NK-92 (cell line): ENCODE data around the gene SLC44A3.
"Not testable (repeated sequence)": the region's sequence is repeated elsewhere in the genome, so short reads cannot be mapped to it uniquely, and the experiment has no call there.

Experiments used
- DNase-seq: peaks from one replicate; lab custom pipeline; 2025; ENCODE audit not compliant: unreplicated experiment; lab: John Stamatoyannopoulos, UW

SLC44A3 gene

DNA sequence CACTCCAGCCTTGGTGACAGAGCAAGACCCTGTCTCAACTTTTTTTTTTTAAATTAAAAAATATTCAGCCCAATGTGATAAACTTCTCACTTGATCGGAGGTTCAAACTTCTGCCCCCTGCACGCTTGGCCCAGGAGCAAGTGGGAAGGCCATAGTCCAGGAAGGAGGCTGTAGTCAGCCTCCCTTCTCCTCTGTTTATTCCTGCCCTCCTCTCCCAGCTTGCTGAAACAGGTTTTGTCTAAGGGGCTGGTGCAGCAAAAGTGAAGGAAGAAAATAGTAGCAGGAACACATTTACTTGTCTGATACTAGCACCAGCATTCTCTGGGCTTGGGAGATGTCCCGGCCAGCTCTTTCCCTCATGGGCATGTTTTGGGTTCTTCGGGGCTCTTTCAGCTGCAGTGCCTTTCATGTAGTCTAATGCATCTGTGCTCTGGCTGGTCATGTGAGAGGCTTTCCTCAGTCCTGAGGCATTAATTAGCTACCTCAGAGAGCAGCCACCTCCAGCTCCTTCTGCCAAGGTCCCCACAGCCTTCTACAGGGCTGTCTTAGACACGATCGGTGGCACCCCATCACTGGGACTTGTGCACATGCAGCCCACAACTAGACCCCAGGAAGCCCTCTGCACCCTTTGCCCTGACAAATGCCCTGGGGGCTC is 12.9 kb downstream of the SLC44A3 start:
- DNase-seq: no peak

DNA sequence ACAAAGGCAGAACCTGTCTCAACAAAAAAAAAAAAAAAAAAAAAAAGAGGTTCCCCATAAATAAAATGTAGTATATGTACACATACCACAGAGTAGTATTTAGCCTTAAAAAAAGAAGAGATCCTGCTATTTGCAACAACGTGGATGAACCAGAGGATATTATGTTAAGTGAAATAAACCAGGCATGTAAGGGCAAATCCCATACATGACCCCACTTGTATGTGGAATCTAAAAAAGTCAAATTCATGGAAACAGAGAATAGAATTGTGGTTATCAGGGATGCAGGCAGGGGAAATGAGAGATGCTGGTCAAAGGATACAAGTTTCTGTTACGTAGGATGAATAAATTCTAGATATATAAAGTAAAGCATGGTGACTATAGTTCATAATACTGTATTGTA is 16.7 kb downstream of the SLC44A3 start:
- DNase-seq: no peak

DNA sequence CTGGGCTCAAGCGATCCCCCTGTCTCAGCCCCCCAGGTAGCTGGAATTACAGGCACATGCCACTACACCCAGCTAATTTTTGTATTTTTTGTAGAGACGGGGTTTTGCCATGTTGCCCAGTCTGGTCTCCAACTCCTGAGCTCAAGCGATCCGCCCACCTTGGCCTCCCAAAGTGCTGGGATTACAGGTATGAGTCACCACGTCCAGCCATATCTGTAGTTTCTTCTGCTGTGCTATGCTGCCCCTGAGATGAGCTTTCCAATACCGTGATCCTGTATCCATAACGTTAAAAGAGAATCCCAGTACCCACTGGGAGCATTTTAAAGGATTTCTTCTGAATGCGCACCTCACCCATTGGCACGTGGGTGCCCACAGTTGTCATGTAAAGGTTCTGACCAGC is 20.2 kb downstream of the SLC44A3 start:
- not testable (repeated sequence) for DNase-seq

DNA sequence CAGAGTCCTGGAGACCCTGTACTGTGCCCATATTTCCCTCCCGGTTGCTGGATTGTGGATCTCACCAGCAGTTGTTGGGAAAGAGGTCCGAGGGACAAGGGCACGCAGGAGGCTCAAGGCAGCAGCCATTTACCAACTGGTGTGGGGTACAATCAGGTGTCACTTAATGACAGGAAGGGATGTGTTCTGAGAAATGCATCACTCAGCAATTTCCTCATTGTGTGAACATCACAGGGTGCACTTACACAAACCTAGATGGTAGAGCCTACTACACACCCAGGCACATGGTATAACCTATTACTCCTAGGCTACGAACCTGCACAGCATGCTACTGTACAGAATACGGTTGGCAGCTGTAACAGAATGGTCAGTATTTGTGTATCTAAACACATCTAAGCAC is 20.7 kb downstream of the SLC44A3 start:
- DNase-seq: no peak

DNA sequence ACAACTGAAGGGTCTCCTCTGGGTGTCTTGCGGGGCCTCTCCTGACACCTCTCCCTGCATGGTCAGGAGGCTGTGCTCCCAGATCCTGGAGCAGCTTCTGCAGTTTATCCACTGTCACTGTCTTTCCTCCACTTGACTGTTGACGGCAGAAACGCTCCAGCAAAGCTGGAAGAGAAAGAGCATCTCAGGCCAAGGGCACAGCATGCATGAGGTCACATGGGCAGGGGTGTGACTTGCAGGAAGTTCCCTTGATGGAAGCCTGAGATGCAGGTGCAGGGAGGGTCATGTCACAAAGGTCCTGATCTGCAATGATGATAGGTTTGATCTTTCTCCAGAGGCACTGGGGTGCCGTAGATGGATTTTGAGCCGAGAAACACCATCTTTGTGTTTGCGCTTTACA is 23.3 kb downstream of the SLC44A3 start:
- no peak for DNase-seq

DNA sequence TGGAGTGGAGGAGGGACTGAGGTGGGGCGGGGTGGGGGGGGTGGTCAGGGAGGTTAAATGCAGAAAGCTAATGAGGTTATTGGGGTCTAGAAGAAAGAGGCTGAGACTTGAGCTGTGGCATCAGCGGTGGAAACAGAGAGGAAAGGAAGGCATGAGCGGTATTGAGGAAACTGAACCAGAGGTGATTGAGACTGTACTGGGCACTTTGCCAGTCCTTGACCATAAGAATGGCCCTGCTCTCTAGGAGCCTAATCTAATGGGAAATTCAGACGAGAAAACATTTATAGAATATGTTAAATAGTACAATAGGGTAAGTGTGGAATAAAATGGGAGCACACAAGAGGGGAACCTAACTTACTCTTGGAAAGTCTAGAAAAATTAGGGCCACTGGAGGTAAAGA is 23.7 kb downstream of the SLC44A3 start:
- no peak for DNase-seq

GRCh38 chr1:94846308-94846707 is 26.2 kb downstream of the SLC44A3 start:
- no peak for DNase-seq

DNA sequence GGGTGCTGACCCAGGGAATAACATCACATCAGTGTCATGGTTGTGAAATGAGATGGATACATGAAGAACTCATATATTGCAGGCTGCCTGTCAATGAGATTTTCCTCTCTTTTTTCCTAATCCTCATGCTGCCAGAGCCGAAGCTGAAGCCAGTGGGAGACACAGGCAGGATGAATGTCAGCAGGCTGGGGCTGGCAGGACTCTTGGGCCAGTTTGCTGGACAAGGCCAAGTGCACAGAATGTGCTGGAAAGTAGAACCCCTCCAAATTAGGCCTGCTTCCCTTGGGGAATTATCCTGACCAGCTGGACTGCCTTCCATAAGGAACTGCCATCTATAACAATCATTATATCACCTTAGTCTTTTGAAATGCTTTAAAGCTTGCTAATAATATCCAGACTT is 31.4 kb downstream of the SLC44A3 start:
- no peak for DNase-seq

DNA sequence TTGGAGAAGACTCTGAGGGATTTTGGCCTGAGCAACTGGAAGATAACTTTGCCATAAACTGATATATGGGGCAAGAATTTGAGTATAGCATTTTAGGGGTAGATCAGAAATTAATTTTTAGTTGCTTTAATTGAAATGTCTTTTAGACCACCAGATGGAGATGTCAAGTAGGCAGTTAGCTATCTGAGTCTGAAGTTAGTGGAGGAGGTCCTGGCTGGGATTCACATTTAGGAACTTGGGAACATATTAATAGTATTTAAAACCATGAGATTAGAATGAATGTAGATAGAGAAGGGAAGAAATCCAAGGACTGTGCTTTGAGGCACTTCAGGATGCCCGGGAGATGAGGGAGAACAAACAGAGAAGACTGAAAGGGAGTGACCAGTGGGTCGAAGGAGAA is 32.6 kb downstream of the SLC44A3 start:
- DNase-seq: no peak

DNA sequence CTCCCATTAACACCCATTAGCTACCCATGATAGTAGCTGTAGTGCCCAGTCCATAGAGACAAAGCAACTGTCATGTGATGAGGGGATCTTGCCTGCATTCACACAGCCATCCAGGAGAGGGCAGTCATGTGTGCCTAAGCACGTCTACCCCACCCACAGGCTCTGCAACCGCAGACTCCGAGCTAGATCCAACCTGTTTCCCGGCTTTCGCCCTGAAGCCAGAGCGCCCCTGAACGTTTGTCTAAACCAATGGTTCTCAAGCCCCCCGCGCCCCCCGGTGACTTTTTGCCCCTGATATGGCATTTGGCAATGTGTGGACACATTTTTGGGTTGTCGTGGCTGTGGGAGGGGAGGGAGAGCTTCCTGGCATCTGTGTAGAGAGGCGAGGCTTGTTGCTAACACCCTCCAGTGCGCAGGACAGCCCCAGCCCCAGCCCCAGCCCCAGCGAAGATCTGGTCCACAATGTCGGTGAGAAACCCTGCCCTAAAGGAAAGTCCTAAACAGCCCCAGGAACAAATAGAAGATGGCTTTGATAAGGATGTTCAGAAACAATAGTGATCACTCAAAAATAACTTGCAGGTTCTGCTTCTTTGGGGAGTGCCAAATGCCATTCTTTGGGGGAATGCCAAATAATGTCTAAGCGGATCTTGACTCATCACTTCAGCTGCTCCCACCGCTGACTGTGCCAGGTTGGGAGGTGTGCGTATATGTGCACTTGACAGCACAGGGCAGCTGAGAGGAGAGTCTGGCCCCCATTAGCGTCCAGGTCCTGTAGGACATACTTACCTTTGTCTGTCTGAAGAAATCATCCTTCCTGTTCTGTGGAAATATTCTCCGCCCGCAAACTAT is 34.5 kb downstream of the SLC44A3 start:
- no peak for DNase-seq

DNA sequence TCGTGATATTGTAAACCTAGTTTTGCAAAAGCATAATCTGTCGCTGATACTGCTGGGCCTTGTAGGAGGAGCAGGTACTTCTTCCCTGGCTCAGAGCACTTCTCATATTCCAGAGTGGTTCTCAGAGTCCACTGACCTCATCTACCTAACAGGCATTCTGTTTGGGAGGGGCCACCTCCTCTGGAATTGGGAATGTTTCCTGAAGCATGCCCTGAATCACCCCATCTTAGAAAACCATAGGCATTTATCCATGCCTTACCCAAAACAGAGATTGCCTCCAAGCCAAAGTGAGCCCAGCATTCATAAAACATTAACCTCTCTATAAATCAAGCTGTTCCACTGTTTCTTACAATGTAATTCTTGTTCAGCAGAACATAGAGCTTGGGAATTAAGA is 35.1 kb downstream of the SLC44A3 start:
- DNase-seq: no peak

GRCh38 chr1:94856004-94856403 is 35.8 kb downstream of the SLC44A3 start:
- DNase-seq: no peak

DNA sequence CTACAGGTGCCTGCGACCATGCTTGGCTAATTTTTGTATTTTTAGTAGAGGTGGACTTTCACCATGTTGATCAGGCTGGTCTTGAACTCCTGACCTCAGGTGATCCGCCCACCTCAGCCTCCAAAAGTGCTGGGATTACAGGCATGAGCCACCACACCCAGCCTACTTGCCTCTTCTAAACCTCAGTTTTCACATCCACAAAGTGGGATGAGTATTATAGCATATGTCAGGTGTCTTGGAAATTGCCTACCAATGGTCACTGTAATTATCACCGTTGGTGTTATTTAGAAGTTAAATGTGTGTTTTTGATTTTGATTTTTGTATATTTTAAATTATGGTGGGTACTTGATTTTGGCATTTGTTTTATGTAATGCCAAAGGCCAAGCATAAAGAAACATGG is 36.7 kb downstream of the SLC44A3 start:
- no peak for DNase-seq

GRCh38 chr1:94858276-94858675 is 38.1 kb downstream of the SLC44A3 start:
- DNase-seq: no peak

GRCh38 chr1:94859174-94859573 is 39.0 kb downstream of the SLC44A3 start:
- DNase-seq: no peak

DNA sequence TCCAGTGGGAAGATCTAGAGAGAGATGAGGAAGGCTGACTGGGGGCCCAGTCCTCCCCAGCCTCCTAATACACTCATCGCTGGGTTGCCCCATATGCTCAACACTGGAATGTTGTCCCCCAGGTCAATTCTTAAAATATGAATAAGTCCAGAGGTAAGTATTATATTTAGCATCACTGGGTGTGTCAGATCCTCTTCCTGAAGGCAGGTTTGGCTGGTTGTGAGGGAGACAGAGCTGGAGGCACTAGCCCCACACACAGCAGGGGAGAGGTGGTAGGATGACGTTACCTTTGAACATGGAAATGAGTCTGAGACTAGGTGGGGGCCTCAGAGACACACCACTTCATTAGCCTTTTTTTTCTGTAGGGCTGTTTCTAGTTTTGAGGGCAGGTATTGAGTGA is 42.6 kb downstream of the SLC44A3 start:
- DNase-seq: no peak

DNA sequence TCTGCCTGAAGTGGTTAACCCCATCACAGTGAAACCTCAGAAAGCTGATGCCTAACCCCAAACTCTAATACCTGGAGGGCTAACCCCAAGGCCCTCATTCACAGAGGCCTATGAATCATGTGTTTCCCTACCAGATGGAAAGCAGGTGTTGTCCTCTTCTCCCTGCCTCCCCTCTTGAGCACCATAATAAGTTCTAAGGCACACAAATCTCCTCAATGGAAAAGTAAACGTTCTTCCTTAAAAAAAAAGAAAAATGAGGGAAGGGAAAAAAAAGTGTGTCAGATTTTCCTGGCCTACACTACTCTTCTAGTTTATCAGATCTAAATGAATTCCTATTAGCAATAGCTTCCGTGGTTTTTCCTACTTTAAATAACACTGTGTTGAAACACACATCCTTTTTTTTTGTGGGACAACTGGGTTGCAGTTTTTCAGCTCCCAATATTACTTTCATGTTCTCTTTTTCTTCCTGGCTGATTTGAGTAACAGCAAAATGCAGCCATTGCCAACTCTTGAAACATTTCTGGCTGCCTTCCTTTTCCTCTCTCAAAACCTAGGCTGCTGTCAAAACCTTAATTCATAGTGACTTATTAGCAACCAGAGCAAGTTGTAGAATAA is 43.2 kb downstream of the SLC44A3 start:
- no peak for DNase-seq

GRCh38 chr1:94863919-94864318 is 43.8 kb downstream of the SLC44A3 start:
- DNase-seq: no peak

GRCh38 chr1:94864821-94865220 is 44.7 kb downstream of the SLC44A3 start:
- DNase-seq: no peak

GRCh38 chr1:94865360-94865759 is 45.2 kb downstream of the SLC44A3 start:
- no peak for DNase-seq

- DNase-seq: no peak
Observed at GRCh38 chr1:94866164-94866807, 46.1 kb downstream of the SLC44A3 start.

DNA sequence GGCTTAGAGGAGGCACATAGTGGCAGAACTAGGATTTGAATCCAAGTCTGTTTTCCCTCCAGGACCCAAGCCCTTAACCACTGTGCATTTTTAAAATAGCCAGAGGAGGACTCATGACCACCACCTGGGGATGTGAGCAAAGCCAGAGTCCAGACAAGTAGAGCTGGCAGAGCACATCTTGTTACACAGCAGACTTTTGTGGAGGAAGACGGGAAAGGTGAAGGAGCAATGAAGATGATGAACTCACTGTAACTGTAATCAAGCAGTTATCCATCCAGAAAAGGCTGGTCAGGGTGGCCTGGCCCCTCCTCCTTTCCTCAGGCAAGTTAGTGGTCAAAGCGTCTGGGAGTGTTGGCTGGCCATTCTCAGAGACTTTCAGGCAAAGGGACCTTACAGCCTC is 50.9 kb downstream of the SLC44A3 start:
- DNase-seq: no peak
